GM19240 (cell line): ENCODE results near the gene CASP12.
"Not testable (repeated sequence)": the region's sequence is repeated elsewhere in the genome, so short reads cannot be mapped to it uniquely, and the experiment has no call there.

Source experiments
- DNase-seq: peaks from one replicate; pipeline ENCODE4 v3.0.0; 2011; ENCODE audit warnings: low spot score; ENCODE audit not compliant: insufficient read length

Gene CASP12

DNA sequence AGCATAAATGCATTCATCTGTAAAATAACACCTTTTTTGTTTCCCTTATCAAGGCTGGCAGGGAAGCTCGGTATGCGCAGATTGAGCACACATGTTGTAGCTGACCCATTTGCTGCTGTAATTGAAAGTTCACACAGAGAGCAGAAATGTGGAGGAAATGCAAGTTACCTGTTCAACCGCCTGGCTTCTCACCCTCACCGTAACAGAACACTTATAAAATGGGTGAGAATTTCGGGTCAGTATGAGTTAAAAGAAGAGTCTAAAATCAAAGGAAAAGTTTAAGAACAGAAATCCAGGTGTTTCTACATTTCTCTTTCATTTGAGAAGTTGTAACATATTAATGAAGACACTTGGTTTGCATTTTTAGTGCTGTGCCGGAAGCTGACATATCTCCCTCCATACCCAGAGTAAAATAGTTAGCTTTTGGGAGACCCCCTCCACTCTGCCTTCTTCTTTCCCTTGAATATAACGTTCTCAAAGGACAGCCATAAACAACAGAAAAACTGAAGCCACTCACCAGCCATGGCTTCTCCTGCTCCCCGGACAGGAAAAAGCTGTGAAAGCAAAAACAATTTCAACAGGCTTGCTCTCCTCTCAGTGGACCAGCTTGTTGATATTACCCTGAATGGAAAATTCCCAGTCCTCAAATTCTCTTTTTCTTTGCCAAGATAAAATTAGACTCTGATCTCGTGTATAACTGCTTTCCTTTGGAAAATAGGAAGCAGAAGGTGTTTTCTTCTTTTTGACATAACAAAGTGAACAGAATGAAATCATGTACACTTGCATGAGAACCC, at the start of gene CASP12:
Gene CASP12, minus strand, starts transcription at position 570 of the 794 bp plus-strand sequence.
- DNase-seq = no peak

DNA sequence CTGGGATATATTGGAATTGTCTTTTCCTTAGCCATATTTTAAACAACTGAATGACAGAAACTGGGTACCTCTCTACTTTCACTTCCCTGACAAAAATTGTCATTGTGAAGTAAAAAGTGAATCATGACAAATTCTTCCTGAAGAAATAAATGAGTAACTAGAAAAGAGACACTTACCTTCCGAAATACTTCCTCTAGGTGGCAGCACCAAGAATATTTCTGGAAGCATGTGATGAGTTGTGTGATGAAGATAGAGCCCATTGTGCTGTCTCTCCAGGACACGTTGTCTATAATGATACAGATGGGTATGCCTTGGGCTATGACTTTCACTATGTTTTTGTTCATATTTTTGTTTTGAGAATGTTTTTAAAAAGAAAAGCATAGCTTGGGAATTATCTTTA, 48.6 kb upstream of the CASP12 start:
- DNase-seq = no peak

DNA sequence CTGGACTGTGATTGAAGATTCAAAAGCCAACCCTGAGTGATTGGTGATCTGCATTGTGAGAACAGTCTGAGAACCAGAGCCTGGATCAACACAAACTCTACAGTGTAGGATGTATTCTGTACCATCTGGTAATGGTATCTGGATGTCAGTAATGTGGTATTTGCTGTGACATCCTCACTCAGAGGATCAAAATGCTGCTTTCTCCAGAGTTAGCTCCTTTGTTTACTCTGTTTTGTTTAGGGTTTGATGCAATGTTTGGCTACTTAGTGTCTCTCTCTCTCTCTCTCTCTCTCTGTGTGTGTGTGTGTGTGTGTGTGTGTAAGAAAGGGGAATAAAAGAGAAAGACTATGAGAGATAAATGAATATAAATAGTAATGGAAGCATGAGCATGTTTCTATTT, 45.8 kb upstream of the CASP12 start:
- DNase-seq = no peak

DNA sequence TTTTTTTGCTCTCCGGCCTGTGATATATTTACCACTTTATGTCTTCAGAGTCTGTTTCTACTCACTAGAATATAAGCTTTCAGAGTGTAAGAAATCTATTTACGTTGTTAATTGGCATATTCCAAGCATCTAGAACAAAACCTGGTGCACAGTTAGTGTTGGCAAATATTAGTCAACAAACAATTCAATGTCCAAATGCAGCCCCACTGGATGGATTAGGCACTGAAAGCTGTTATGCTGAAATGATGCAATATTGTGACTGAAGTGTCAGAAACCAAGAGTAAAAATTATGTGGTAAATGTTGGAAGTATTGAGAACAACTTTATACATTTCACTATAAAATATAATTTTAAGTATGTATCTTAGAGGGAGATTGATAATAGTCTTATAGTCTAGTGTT, 45.3 kb upstream of the CASP12 start:
- DNase-seq = no peak

DNA sequence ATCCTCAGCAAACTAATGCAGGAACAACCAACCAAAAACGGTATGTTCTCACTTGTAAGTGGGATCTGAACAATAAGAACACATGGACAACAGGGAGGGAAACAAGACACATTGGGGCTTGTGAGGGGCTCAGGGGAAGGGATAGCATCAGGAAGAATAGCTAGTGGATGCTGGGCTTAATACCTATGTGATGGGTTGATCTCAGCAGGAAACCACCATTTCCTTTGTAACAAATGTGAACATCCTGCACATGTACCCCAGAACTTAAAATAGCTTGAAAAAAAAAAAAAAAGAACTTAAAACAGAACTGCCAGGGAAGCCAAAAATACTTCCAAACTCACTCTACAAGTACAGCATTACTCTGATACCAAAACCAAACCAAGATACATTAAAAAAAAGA, 36.3 kb upstream of the CASP12 start:
- no peak for DNase-seq

DNA sequence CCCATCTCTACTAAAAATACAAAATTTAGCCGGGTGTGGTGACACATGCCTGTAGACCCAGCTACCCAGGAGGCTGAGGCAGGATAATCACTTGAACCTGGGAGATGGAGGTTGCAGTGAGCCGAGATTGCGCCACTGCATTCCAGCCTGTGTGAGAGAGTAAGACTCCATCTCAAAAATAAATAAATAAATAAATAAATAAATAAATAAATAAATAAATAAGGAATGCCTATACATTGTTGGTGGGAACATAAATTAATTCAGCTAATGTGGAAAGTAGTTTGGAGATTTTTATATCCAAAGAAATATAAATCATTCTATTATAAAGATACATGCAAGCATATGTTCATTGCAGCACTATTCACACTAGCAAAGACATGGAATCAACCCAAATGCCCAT, 35.8 kb upstream of the CASP12 start:
- DNase-seq = not testable (repeated sequence)

DNA sequence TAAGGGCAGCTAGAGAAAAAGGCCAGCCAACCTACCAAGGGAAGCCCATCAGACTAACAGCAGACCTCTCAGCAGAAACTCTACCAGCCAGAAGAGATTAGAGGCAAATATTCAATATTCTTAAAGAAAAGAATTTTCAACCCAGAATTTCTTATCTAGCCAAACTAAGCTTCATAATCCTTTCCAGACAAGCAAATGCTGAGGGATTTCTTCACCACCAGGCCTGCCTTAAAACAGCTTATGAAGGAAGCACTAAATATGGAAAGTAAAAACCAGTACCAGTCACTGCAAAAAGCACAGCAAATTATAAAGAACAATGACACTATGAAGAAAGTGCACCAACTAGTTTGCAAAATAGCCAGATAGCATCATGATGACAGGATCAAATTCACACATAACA, 30.6 kb upstream of the CASP12 start:
- DNase-seq = no peak

DNA sequence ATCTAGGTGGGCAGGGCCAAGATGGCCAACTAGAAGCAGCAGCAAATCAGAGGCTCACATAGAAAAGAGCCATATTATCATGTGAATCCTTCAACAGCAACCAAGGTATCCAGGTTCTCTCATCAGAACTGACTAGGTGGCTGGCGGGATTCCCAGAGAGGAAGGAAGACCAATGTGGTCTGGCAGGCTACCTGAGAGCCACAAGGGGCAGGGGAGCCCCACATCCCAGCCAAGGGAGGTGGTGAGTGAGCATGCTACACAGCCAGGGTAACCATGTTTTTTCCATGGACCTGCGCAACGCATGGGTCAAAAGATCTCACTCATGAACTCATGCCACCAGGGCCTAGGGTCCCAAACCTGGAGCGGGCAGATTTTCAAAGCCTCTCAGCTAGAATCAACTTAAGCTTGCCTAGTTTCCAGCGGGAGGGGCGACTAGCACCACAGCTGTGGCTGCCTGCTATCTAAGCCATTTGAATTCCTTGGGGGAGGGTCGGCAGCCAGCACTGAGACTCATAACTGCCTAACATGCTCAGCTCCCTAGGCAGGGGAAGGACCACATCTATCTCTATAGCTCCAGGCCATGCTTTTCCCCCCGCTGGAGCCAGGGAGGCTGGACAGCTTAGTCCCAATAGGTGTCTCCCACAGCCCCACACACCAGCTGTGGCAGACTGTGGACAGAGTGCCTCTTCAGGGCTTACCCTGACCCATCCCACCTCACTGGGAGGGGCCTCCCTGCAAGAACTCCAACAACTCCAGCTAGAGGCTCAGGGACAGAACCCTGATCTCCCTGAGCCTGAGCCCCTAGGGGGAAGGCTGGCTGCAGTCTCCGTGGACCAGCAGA, 28.7 kb upstream of the CASP12 start:
- no peak for DNase-seq

DNA sequence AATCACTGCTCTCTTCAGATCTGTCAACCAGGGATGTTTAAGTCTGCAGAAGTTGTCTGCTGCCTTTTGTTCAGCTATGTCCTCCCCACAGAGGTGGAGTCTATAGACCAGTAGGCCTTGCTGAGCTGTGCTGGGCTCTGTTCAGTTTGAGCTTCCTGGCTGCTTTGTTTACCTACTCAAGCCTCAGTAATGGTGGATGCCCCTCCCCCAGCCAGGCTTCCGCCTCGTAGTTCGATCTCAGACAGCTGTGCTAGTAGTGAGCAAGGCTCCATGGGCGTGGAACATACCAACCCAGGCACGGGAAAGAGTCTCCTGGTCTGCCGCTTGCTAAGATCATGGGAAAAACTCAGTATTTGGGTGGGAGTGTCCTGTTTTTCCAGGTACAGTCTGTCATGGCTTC, 27.6 kb upstream of the CASP12 start:
- no peak for DNase-seq

DNA sequence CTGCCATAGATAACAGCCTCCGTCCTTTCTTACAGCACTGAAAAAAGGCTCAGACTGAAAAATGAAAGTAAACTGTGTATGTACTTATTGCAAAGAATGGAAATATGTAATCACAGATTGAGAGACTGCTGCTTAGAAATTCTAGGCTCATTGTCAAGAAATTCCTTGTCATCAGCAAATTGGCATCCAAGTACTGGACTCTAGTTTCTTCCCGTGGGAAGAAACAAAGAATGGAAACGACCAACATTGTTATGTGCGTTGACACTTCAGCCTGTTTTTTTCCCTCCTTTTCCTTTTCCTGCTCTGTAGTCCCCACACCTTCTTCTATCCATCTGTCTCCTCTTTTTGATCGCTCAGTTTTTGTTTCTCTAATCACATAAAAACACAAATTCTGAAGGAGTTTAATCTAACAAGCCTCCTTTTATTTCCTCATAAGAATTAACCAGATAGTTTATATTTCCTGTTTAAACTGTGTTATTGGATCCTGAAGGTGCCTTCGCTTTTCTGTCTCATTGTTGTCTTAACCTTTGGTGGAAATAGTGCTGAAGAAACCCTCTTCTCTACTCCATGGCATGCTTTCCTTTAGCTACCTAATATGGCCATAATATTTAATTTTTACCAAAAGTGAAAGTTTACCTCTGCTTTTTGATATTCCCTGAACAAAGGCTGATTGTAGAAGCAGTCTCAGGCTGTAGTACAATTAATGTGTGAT, 20.0 kb upstream of the CASP12 start:
- DNase-seq = no peak

DNA sequence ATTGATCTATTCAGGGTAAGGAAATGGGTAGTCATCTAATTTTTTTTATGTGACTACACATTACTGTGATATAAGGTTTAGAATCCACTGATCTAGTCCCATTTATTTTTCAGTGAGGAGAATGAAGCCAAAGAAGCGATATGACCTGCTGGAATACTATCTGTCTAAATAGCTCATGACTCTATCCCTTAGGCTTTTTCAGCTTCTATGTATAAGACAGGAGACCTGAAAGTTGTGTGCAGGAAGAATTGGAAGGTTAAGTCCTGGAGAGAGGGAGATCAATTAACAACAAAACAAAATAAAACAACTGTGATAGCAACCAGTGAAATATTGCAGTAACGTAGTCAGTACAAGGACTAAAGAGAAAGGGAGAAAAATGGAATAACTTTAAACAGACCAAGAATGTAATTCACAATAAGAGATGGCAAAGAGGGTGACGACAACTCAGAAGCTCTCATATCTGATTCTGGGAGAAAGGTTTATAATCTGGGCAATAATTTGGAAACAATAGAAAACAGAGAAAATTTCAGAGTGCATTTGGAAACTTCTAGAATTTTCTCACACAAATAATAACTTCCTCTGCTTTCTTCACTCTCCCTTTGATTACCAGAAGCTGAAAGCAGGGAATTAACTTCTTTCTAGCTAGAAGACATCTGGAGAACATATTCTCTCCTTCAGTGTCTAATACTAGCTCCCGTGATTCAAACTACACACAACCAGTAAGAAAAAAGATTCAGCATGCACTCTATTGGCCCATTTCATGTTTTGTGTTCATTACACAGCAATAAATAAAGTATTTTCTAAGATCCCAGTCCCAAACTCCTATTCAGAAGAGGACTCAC, 19.2 kb upstream of the CASP12 start:
- no peak for DNase-seq

DNA sequence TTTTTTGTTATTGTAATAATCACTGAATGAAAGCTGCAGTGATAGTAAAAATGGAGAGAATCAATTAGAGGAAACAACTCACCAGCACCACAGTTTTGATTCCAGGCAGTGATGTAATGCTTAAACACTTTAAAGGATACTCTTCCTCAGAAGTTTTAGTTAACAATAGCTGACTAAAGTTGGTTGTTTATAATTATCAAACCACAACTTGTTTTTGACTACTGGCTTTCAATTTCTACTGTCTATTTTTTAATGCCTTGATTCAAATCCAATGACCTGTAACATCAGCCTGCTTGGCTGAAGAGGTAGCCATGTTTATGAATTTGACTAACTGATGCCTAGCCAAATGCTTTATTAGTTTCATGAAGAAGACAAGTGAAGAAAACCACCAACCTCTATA, 18.2 kb upstream of the CASP12 start:
- DNase-seq = no peak

DNA sequence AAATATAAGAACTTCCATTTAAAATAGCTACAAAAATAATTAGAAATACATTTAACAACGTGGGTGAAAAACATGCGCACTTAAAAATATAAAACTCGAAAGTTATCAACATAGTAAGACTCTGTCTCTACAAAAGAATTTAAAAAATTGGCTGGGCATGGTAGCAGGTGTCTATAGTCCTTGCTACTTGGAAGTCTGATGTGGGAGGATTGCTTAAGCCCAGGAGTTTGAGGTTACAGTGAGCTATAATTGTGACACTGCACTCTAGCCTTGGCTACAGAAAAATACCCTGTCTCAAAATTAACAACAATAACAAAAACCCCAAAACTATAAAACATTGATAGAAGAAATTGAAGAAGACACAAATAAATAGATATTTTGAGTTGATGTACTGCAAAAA, 13.8 kb upstream of the CASP12 start:
- DNase-seq = no peak

DNA sequence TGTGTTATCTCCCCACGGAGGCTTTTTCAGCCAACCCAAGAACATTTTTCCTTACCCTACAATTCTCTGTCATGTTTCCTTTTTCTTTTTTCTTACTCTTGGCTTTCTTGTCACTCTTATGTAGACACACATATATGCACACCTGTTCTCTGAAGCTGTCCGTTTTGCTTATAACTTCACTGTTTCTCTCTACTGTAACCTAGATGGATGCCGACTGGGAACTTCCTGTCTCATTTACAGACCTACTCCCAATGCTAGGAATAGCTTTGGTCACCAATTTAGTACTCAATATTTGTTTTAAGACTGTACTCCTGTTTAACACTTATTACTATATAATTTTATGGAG, 9.9 kb upstream of the CASP12 start:
- no peak for DNase-seq

DNA sequence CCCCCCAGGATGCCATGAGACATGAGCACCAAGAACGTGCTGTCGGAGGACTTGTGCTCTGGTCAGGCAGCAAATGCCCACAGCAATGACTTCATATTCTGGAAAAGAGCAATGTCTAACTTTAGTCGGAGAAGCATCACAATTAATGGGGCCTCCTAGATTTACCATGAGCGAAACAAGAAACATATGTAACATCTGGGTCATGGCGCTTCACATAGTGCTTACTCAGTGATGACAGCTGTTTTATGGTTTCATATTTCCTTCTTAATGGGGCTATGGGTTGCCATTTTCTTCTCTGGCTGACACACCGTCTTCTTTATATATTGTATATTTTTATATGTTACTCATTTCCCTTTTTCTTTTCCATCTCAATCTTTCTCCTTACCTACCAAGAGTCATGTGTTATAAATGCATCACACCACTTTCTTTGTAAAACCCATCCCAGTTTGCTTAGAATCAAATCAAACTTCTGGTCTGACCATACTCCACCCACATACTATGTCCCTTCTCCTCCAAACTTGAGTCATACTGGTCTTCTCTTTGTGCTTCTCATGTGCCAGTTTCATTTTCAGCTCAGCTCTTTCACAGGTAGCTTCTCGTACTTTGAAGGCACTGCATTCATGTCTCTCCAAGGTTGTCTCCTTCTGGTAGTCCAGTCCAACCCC, 9.4 kb upstream of the CASP12 start:
- no peak for DNase-seq

DNA sequence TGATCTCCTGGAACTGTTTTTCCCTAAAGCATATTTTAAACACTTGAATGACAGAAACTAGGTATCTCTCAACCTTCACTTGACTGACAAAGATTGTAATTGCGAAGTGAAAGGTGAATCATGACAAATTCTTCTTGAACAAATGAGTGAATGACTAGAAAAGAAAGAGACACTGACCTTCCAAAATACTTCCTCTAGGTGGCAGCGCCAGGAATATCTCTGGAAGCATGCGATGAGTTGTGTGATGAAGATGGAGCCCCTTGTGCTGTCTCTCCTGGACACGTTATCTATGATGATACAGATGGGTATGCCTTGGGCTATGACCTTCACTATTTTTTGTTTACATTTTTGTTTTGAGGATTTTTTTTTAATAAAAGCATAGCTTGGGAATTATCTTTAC, 7.0 kb upstream of the CASP12 start:
- no peak for DNase-seq

DNA sequence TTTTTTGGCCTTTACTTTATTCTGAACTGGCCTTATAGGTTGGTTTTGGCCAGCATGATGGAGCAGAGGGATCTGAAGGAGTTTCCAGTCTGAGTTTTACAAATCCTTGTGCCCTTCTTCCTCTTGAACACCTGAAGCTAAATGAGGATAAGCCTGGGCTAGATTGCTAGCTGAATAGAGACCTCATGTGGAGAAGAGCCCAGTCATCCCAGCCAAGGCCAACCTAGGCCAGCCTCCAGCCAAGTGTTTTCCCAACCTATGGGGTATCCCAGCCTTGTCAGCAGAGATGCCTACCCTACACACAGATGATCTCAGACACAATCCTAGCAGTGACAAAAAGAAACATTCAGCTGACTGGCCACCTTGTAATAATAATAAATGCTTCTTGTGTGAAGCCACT, 966 bp upstream of the CASP12 start:
- DNase-seq = no peak

DNA sequence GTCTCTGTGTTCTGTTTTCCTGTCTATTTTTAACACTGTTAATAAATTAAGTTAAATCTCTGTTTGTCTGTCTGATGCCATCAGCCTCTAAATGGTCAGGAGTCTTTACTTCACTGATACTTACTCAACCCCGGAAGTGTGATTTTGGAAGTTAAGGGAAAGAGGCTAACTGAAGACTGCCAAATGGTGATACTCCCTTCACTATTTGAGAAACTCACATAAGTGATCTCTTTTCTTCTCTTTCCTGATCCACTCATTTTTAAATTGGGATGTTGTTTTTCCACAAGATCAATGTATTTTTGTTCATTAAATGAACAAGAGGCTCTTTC, 389 bp upstream of the CASP12 start:
- DNase-seq = no peak

DNA sequence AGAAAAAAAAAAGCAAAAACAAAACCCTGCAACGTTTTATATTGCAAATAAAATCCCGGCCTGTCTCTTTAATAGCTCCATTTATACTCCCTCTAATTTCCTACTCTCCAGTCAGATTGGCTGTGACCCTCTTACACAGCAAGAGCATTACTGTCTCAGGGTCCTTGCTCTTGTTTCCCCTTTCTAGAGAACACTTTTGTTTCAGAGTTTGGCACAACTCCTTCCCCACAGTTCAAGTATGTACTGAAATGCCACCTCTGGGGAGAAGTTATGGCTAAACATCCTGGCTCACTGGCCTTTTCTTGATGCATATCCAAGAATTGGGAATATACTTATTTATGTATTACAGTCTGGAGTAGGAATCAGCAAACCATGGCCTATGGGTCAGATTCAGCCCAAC, 2.6 kb downstream of the CASP12 start:
- no peak for DNase-seq

DNA sequence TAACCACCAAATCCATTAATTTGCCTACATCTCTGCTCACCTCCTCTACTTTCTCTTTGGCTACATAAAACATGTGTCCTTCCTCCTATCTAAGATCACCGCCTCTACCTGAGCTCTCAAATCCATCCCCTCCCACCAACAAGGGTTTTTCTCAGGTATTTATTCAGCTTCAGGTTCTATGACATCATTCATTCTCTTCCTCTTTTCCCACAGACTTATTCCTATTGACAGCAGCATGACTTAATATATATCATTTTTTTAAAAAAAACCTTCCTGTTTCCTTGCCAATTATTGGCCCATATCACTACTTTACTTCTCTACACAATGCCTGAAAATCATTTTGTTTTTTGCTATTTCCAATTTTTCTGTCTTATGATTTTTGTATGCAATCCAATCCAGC, 4.4 kb downstream of the CASP12 start:
- DNase-seq = no peak
